T47D (cell line): ENCODE results near the gene AP2A1.

ENCODE experiments used
- DNase-seq, 2 experiments: peaks; one replicate each; pipeline versions ENCODE4 v3.0.0 to v3.0.0-alpha.2; 2011 to 2012; ENCODE audit warnings: low read depth in 1 of 2, low spot score in 1 of 2
- JUND ChIP-seq: IDR thresholded peaks from 2 replicates; pipeline ENCODE4 v1.6.1; 2012; ENCODE audit warnings: low read depth
- in situ Hi-C: cut with HindIII; loops from 2 replicates; pipeline ENCODE4 v1.10.0; 2016; ENCODE audit warnings: low sequenced_read_pairs, low pct_unique_long_range_greater_than_20kb

Gene AP2A1

DNA sequence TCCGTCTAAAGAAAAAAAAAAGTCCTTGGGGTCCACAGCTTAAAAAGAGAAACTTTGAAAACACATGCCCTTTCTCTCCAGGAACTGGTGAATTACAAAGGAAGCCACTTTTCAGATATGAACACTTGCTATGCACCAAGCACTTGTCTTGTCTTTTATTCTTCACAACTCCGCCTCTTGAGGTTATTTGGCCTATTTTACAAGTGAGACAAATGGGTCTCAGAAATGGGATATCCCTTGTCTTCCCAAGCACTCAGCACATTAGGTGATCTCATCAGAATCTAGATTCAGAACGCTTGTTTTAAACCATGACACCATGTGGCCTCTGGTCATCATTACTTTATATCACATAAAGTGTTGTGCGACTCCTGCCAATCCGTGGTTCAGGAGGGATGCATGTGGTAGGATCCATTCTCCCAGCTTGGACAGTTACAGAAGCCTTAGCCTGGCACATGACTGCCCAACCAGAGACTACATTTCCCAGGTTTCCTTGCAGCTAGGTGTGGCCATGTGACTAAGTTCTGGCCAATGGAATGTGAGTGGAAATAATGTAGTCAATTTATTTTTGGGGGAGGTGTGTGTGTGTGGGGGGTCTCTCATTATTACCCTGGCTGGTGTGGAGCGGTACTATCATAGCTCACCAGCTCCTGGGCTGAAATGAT lies 17.6 kb upstream of the AP2A1 start:
- TF ChIP-seq JUND: no peak
- in situ Hi-C loops: no loop called here
- DNase-seq: peak; percentile 51 to 62

GRCh38 chr19:49749771-49750170 lies 17.0 kb upstream of the AP2A1 start:
- in situ Hi-C loops: no loop called here
- no peak for DNase-seq
- TF ChIP-seq JUND: no peak

DNA sequence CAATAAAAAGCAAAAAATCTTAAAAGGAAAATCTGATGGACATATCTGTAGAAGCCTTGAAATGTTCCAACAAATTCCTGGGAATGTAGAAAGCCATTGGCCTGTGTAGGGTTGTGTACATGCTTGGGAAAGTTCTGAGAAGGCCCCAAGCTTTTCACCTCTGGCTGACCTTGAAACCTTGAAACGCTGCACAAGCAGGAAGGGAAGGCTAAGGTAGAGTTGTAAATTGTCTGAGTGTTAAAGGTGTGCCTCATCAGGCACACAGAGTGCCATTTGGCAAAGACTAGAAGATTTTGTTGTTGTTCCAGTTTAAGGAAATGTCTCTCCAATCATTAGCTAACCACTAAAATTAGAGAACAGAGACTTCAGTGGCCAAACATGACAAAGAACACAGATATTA lies 14.1 kb upstream of the AP2A1 start:
- DNase-seq: no peak
- in situ Hi-C loops: no loop called here
- TF ChIP-seq JUND: no peak

DNA sequence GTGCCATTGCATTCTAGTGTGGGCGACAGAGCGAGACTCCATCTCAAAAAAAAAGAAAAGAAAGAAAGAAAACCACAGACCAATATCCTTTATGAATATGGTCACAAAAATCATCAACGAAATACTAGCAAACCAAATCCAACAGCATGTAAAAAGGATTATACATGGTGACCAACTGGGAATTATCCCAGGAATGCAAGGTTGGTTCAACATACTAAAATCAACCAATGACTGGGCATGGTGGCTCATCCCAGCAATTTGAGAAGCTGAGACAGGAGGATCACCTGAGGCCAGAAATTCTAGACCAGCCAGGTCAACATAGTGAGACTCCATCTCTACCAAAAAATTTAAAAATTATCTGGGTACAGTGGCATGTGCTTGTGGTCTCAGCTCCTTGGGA lies 10.8 kb upstream of the AP2A1 start:
- no peak for DNase-seq
- TF ChIP-seq JUND: no peak
- in situ Hi-C loops: no loop called here

- no peak for DNase-seq
- no peak for TF ChIP-seq JUND
- in situ Hi-C loops: no loop called here
Observed at GRCh38 chr19:49758292-49758691, 8.5 kb upstream of the AP2A1 start.

- in situ Hi-C loops: no loop called here
- TF ChIP-seq JUND: no peak
- DNase-seq: no peak
Observed at GRCh38 chr19:49761249-49761624, 5.6 kb upstream of the AP2A1 start.

DNA sequence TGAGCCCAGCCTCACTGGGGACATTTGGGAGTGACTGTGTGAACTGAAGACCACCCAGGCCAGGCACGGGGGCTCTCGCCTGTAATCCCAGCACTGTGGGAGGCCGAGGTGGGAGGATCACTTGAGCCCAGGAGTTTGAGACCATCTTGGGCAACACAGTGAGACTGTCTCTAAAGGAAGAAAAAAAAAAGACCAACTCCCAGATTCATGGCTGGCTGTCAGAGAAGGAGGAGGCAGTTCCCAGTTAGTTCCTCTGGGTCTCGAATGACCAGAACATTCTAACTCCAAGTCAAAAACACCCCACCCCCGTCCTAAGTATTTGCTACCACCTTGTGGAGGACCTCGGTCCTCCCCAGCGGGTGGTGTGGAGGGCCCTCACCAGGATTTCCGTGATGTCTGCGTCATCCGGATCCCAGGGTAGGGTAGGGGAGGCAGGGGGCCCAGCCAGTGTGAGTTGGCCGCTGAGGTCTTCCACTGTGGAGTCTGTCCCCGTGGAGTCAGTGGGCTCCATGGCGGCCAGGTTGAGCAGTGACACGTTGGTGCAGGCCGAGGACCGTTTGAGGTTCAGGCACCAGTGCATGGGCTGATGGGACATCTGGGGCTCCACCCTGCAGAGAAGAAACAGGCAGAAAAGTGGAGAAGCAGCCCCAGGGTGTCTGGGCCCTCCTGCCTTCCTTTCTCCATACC lies 5.0 kb upstream of the AP2A1 start:
- peak in 1 of 2 experiments; percentile 50 for DNase-seq
- no peak for TF ChIP-seq JUND
- in situ Hi-C loops: no loop called here

GRCh38 chr19:49763230-49763629 lies 3.6 kb upstream of the AP2A1 start, which contains the start of gene TSKS:
Gene TSKS (minus strand): TSS chr19:49763306. CDS start chr19:49763247, 59 bp downstream.
- in situ Hi-C loops: no loop called here

DNA sequence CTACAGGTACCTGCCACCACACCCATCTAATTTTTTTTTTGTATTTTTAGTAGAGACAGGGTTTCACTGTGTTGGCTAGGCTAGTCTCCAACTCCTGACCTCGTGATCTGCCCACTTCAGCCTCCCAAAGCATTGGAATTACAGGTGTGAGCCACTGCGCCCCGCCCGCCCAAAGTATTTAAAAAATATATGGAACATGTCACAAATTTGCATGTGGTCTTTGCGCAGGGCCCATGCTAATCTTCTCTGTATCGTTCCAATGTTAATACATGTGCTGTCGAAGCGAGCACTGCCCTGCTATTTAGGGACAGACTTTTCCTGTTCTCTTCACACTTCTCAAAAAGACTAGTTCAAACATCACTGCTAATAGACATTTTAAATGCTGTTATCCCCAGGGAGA lies 2.5 kb upstream of the AP2A1 start:
- no peak for DNase-seq
- in situ Hi-C loops: no loop called here
- no peak for TF ChIP-seq JUND

More at GRCh38 chr19:49763230-49763629, 3.6 kb upstream of the AP2A1 start, which contains the start of gene TSKS:
- no peak for TF ChIP-seq JUND
- no peak for DNase-seq

DNA sequence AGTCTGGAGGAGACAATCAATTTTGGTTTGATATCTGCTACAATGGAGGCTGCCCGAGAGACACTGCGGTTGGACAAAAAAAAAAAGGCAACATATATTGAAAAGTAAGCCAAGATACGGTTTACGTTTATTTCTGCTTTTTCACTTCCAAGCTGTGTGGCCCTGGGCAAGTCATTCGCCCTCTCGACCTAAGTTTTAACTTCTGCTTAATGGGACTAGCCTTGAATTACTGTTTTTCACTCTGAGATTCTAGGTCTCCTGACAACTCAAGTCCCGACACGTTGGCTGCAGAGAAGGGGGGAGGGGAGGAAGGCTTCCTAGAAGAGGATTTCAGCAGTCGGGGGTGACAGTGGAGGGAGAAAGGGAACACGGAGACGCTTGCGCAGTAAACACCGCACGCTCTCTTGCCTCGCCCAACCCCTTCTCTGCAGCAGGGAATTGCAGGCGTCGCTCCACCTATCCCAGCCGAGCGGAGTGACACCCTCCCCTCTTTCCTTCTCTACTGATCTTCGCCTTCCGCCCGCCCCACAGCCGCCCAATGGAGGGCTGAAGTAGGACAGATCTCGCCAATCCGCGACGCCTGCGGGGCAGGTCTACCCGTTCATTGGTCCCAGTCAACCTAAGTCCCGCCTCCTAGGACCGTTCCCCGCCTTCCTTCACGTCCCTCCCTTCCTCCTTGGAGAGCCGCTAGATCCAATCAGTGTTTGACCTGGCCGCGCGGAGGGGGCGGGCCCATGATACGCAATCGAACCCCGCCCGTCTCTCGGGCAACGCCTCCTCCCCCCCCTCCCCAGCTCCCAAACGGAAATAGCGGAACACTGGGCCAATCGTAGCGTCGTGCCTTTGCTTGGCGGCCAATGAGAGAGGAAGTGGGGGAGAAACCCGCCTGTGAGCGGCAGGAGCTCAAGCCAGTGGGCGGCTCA lies 533 bp upstream of the AP2A1 start:
- DNase-seq: peak; percentile 94 to 99
- TF ChIP-seq JUND: no peak
- in situ Hi-C loops: no loop called here

DNA sequence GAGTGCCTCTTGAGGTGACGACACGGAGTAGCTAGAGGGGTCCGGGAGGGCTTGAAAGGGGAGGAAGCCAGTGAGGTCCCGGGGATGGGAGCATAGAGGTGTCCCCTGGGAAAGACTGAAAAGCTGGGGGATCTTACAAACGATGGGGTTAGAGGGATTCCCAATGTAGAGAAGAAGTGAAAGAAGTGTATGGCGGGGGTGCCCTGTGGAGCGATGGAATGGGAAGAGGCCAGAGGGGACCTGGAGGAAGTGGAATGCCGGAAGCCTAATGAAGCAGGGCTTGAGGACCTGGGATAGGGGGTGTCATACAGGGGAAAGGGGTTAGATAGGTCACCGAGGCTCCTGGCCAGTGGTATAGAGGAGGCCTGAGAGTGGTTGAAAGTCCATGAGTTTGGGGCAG lies 580 bp downstream of the AP2A1 start:
- in situ Hi-C loops: no loop called here
- no peak for DNase-seq
- TF ChIP-seq JUND: no peak

- TF ChIP-seq JUND: no peak
Observed at GRCh38 chr19:49767967-49768581, 1.3 kb downstream of the AP2A1 start.

More at GRCh38 chr19:49767967-49768581, 1.3 kb downstream of the AP2A1 start:
- in situ Hi-C loops: no loop called here
- DNase-seq: no peak
